B cell (primary cell): ENCODE results near the gene FIZ1. TPM values are rescaled to one million over a fixed set of nuclear protein-coding genes. Genes with fewer than 3 reads are reported as not detected.

Experiments used
- ATAC-seq: fragments of 200-7000 bp; cut with Tn5 transposase; one replicate; pipeline ENCODE4 v1.10.0; 2021; ENCODE audit warnings: low read depth, mild to moderate bottlenecking, moderate number of reproducible peaks, moderate library complexity
- CTCF ChIA-PET: fragments of 350-600 bp; sonication (Branson Sonifier 250); formaldehyde crosslinking; loops from one replicate; lab custom pipeline; 2021; ENCODE audit warnings: antibody characterized with exemption, inconsistent platforms; lab: Charles Lee
- POLR2A ChIA-PET: fragments of 350-600 bp; sonication (Branson Sonifier 250); formaldehyde crosslinking; loops from one replicate; lab custom pipeline; 2021; ENCODE audit warnings: antibody characterized with exemption; lab: Charles Lee
- DNase-seq: peaks from one replicate; pipeline ENCODE4 v3.0.0; 2013
- H2AFZ ChIP-seq: 2 replicates; pipeline ENCODE4 v1.6.1; 2012; ENCODE audit warnings: mild to moderate bottlenecking, low read depth, low read length; ENCODE audit not compliant: insufficient read depth, poor library complexity, severe bottlenecking
- H3K27ac ChIP-seq, 2 donors: 1 replicate in 1 of 2; 2 replicates in 1 of 2; pipeline ENCODE4 v1.5.1; 2012 to 2013; ENCODE audit warnings: low read length in 2 of 2, mild to moderate bottlenecking in 2 of 2, moderate library complexity in 1 of 2
- H3K27me3 ChIP-seq, 4 experiments: fragments of 200-600 bp in 1 of 4; sonication (generic) in 1 of 4; replicated peaks in 1 of 4; 1 replicate in 2 of 4; 2 replicates in 2 of 4; pipeline versions ENCODE4 v1.6.1 to v1.7.0; 2013 to 2016; ENCODE audit warnings: low read length in 3 of 4, mild to moderate bottlenecking in 2 of 4, mixed read lengths in 1 of 4, moderate library complexity in 1 of 4; ENCODE audit not compliant: insufficient read depth in 4 of 4, control insufficient read depth in 3 of 4; ENCODE audit errors: control extremely low read depth in 1 of 4
- H3K36me3 ChIP-seq, 2 experiments: replicated peaks in 1 of 2; 1 replicate in 1 of 2; 2 replicates in 1 of 2; pipeline versions ENCODE4 v1.6.1 to v1.7.1; 2013; ENCODE audit warnings: low read length in 1 of 2; ENCODE audit not compliant: insufficient read depth in 2 of 2, control insufficient read depth in 1 of 2; ENCODE audit errors: control extremely low read depth in 1 of 2, extremely low read depth in 1 of 2
- H3K4me1 ChIP-seq, 2 donors: fragments of 200-600 bp in 1 of 2; sonication (generic) in 1 of 2; 1 replicate in 1 of 2; 2 replicates in 1 of 2; pipeline versions ENCODE4 v1.5.1 to v1.6.1; 2013 to 2017; ENCODE audit warnings: low read length in 2 of 2; ENCODE audit not compliant: control insufficient read depth in 2 of 2, insufficient read depth in 2 of 2
- H3K4me2 ChIP-seq: replicated peaks from 2 replicates; pipeline ENCODE3; 2012; ENCODE audit warnings: mild to moderate bottlenecking, low read depth, low read length; ENCODE audit not compliant: poor library complexity, severe bottlenecking
- H3K4me3 ChIP-seq, 5 experiments: fragments of 200-600 bp in 1 of 5; sonication (generic) in 1 of 5; 1 replicate in 3 of 5; 2 replicates in 2 of 5; pipeline versions ENCODE4 v1.5.1 to v1.7.0; 2011 to 2016; ENCODE audit warnings: low read length in 4 of 5, mild to moderate bottlenecking in 4 of 5, low read depth in 2 of 5, control low read depth in 1 of 5, moderate library complexity in 1 of 5; ENCODE audit not compliant: insufficient read depth in 1 of 5; ENCODE audit errors: control extremely low read depth in 1 of 5, extremely low read depth in 1 of 5
- H3K79me2 ChIP-seq: fragments of 200-600 bp; sonication (generic); one replicate; pipeline ENCODE4 v1.6.0; 2016; ENCODE audit warnings: low read length; ENCODE audit not compliant: control insufficient read depth, insufficient read depth
- H3K9ac ChIP-seq: fragments of 200-600 bp; sonication (generic); 2 replicates; pipeline ENCODE4 v1.6.1; 2017; ENCODE audit warnings: mild to moderate bottlenecking, low read length, moderate library complexity
- H3K9me3 ChIP-seq, 3 donors: one replicate each; pipeline versions ENCODE4 v1.6.1 to v1.7.1; 2013; ENCODE audit warnings: low read length in 2 of 3; ENCODE audit not compliant: control insufficient read depth in 2 of 3, insufficient read depth in 1 of 3; ENCODE audit errors: control extremely low read depth in 1 of 3
- H4K20me1 ChIP-seq: 2 replicates; pipeline ENCODE4 v1.6.0; 2012; ENCODE audit warnings: mild to moderate bottlenecking, low read length; ENCODE audit not compliant: insufficient read depth, control insufficient read depth, poor library complexity, severe bottlenecking
- H3K27ac Mint-ChIP-seq: one replicate; pipeline ENCODE4 v1.8.0; 2021; ENCODE audit warnings: mixed read lengths
- H3K27me3 Mint-ChIP-seq: one replicate; pipeline ENCODE4 v1.8.0; 2021; ENCODE audit warnings: mixed read lengths
- H3K4me1 Mint-ChIP-seq: one replicate; pipeline ENCODE4 v1.8.0; 2021; ENCODE audit warnings: mixed read lengths
- H3K4me3 Mint-ChIP-seq: one replicate; pipeline ENCODE4 v1.8.0; 2021; ENCODE audit warnings: mixed read lengths
- H3K9me3 Mint-ChIP-seq: one replicate; pipeline ENCODE4 v1.8.0; 2022; ENCODE audit warnings: mixed read lengths; ENCODE audit not compliant: insufficient read depth
- CTCF ChIP-seq: fragments of 200-600 bp; IDR thresholded peaks from one replicate; pipeline ENCODE4 v1.8.0; 2022; ENCODE audit warnings: antibody characterized with exemption, mild to moderate bottlenecking
- EZH2 ChIP-seq: IDR thresholded peaks from 2 replicates; pipeline ENCODE4 v1.6.1; 2012; ENCODE audit warnings: borderline replicate concordance, low read depth, mild to moderate bottlenecking, moderate library complexity, low read length; ENCODE audit not compliant: insufficient read depth, poor library complexity, severe bottlenecking
- WGBS: methylation state at CpG from one replicate; pipeline ENCODE4 v1.1.5; 2013; ENCODE audit warnings: missing lambda C conversion rate; ENCODE audit not compliant: insufficient coverage; 5-methylcytosine and 5-hydroxymethylcytosine counted together
- intact Hi-C: fragments of 100-400 bp; cut with micrococcal nuclease; formaldehyde crosslinking; loops from one replicate; pipeline ENCODE4 v1.10.0; 2022
- polyA plus RNA-seq: library from polyadenylated mRNA; depleted of rRNA; stranded (reverse); fragments of >200 nt; gene quantifications from 2 replicates; pipeline ENCODE4 v1.2.3, GENCODE V29; 2012
- total RNA-seq, 2 donors: library from RNA; stranded (reverse); fragments of 120-200 nt in 1 of 2; gene quantifications; 1 replicate in 1 of 2; 2 replicates in 1 of 2; pipeline versions ENCODE4 v1.2.3 to v1.2.4, GENCODE V29; 2013 to 2022

FIZ1 gene
- total and polyA plus RNA-seq, 2 donors (not counting 1 experiment from before 2014, with no cell fraction given) = 8.0 to 26.4 TPM

DNA sequence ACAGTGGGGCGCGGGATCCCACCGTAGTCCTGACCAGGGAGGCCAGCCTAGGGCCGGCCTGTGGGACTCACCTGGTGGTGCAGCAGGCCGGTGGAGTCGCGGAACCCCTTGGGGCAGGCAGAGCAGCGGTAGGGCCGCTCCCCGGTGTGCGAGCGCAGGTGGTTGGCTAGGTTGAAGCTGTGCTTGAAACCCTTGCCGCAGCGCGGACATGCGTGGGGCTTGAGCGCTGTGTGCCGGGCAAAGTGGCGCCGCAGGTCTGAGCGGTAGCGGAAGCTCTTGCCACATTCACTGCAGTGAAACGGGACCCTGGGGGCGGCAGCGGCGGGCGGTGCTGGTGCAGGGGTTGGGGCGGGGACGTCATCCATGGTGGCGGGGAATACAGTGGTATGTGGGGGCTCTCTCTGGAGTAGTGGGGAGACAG, 1.8 kb downstream of the FIZ1 start:
- H3K9me3 Mint-ChIP-seq = no peaks in the 10 kb centered on the region
- H3K4me3 Mint-ChIP-seq = no peak overlapping the region
- Histone ChIP-seq H3K9ac (no peak overlapping the region), H2AFZ (no peak overlapping the region), H3K36me3 (peaks cover 0 to 19% of the 10 kb centered on the region in 2 experiments), H3K4me3 (no peak overlapping the region), H3K27me3 (no peaks in the 10 kb centered on the region), H3K4me2 (no peak overlapping the region), H4K20me1 (no peaks in the 10 kb centered on the region), H3K27ac (no peak overlapping the region), H3K79me2 (no peaks in the 10 kb centered on the region), H3K9me3 (peaks cover 0 to 5% (median 0%) of the 10 kb centered on the region in 3 donors), H3K4me1 (peaks cover 6 to 14% of the 10 kb centered on the region in 2 donors)
- ChIA-PET POLR2A (interaction anchor here (0.7 to 2.8 kb wide), 2 partner anchors 27 to 60 kb away, joined by 4 to 58 read pairs; partner anchors contain the start of gene ZNF784), CTCF (no interaction called here)
- no peak for TF ChIP-seq EZH2
- no peak for TF ChIP-seq CTCF
- WGBS = over 99% methylated on average over 23 of the region's 30 CpGs
- intact Hi-C loops = loop anchor here (5.0 kb wide), 1 partner anchor 190 kb away; the partner anchor contains the start of gene UBE2S
- no peaks in the 10 kb centered on the region for H3K27me3 Mint-ChIP-seq
- DNase-seq (no peak), ATAC-seq (no peak)
- peaks cover 16% of the 10 kb centered on the region for H3K4me1 Mint-ChIP-seq
- H3K27ac Mint-ChIP-seq = no peak overlapping the region

DNA sequence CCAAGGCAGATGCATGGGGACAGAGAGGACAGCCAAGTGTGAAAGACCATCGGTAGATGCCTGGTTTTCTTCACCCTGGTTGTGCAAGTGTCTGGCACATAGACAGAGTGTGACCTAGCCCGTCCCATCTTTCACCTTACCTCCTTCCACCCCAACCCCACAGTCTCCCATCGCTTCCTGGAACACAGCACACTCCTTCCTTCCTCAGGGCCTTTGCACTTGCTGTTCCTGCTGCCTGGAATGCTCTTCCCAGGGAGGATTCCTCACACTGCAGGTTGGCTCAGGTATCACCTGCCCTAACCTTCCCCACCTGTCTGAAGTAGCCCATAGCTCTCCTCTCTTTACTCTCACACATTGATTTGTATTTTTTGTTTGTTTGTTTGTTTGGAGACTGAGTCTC, 3.0 kb downstream of the FIZ1 start:
- DNase-seq = no peak
- Histone ChIP-seq H3K27me3 (no peaks in the 10 kb centered on the region), H3K79me2 (no peaks in the 10 kb centered on the region), H3K4me2 (no peak overlapping the region), H3K4me3 (no peak overlapping the region), H2AFZ (no peak overlapping the region), H3K27ac (no peak overlapping the region), H4K20me1 (no peaks in the 10 kb centered on the region), H3K36me3 (peaks cover 0 to 19% of the 10 kb centered on the region in 2 experiments), H3K9ac (no peak overlapping the region), H3K9me3 (peaks cover 0 to 5% (median 0%) of the 10 kb centered on the region in 3 donors), H3K4me1 (peaks cover 6 to 14% of the 10 kb centered on the region in 2 donors)
- CTCF ChIA-PET = interaction anchor here (1.9 kb wide), 1 partner anchor 10 kb away, joined by 5 read pairs; no protein-coding TSS in a partner anchor
- peaks cover 12% of the 10 kb centered on the region for H3K4me1 Mint-ChIP-seq
- no peaks in the 10 kb centered on the region for H3K27me3 Mint-ChIP-seq
- WGBS = 100% methylated on average over 3 of the region's 3 CpGs
- POLR2A ChIA-PET = no interaction called here
- intact Hi-C loops = loop anchor here (5.0 kb wide), 1 partner anchor 189 kb away; the partner anchor contains the start of gene UBE2S
- TF ChIP-seq EZH2 (no peak), CTCF (no peak)
- H3K4me3 Mint-ChIP-seq = no peak overlapping the region
- no peaks in the 10 kb centered on the region for H3K9me3 Mint-ChIP-seq
- ATAC-seq = no peak
- H3K27ac Mint-ChIP-seq = no peak overlapping the region
